Measurements from ENCODE around the gene GET3. TPM values are rescaled to one million over a fixed set of nuclear protein-coding genes. Genes with fewer than 3 reads are reported as not detected.
"Not testable (repeated sequence)": the region's sequence is repeated elsewhere in the genome, so short reads cannot be mapped to it uniquely, and the experiment has no call there.

GET3 gene
- total RNA-seq, 4 donors from 2014 or later: 52.6 to 85.1 (median 70.5) TPM

GRCh38 chr19:12796146-12797071 is 59.1 kb downstream of the GET3 start:
- H3K27ac ChIP-seq: peak overlapping the region; percentile 20 to 47 (median 38)
- ATAC-seq (peak in 1 of 2 donors; percentile 9), DNase-seq (peak in 1 of 2 donors; percentile 66)
- no peaks in the 10 kb centered on the region for H3K27me3 ChIP-seq
- TF ChIP-seq POLR2A (IDR thresholded peaks at IDR 0.05) (no peak), CTCF (IDR thresholded peaks at IDR 0.05 in 4 of 5, conservative IDR thresholded peaks at IDR 0.05 in 1 of 5) (peak; percentile 93 to 98 (median 97))
- H3K36me3 ChIP-seq: peaks cover 0 to 22% of the 10 kb centered on the region in 2 donors
- intact Hi-C loops (cut with DNase I; ENCODE audit: low total_unique reads): loop anchor here (1.0 kb wide), 2 partner anchors 18 to 30 kb away; no protein-coding TSS in a partner anchor
- H3K4me3 ChIP-seq: no peak overlapping the region
- H3K9me3 ChIP-seq: no peaks in the 10 kb centered on the region
- peaks cover 16 to 24% of the 10 kb centered on the region in 2 donors for H3K4me1 ChIP-seq
- in situ Hi-C loops (cut with MboI; ENCODE audit: low sequenced_read_pairs in 4 of 4): loop anchor here in 2 of 4 donors (5.0 kb wide), 1 partner anchor 34 kb away; no protein-coding TSS in a partner anchor

- Histone ChIP-seq H3K36me3 (peaks cover 0 to 22% of the 10 kb centered on the region in 2 donors), H3K4me1 (peaks cover 16 to 27% of the 10 kb centered on the region in 2 donors), H3K9me3 (no peaks in the 10 kb centered on the region), H3K27me3 (no peaks in the 10 kb centered on the region), H3K4me3 (no peak overlapping the region), H3K27ac (peak overlapping the region in 1 of 4 donors; percentile 47)
- no peak for TF ChIP-seq CTCF (IDR thresholded peaks at IDR 0.05 in 4 of 5, conservative IDR thresholded peaks at IDR 0.05 in 1 of 5)
- TF ChIP-seq POLR2A (IDR thresholded peaks at IDR 0.05): no peak
- intact Hi-C loops (cut with DNase I; ENCODE audit: low total_unique reads): no loop called here
- in situ Hi-C loops (cut with MboI; ENCODE audit: low sequenced_read_pairs in 4 of 4): loop anchor here in 2 of 4 donors (5.0 kb wide), 1 partner anchor 35 kb away; no protein-coding TSS in a partner anchor
- DNase-seq: no peak
- no peak for ATAC-seq
Observed at GRCh38 chr19:12797141-12797587, 59.9 kb downstream of the GET3 start.

- H3K9me3 ChIP-seq; ATAC-seq; intact Hi-C loops (cut with DNase I; ENCODE audit: low total_unique reads); H3K27me3 ChIP-seq; DNase-seq; H3K4me3 ChIP-seq; H3K27ac ChIP-seq: not testable (repeated sequence)
- in situ Hi-C loops (cut with MboI; ENCODE audit: low sequenced_read_pairs in 4 of 4): loop anchor here in 2 of 4 donors (5.0 kb wide), 1 partner anchor 35 kb away; no protein-coding TSS in a partner anchor
- H3K4me1 ChIP-seq: peaks cover 19 to 31% of the 10 kb centered on the region in 2 donors
- H3K36me3 ChIP-seq: peaks cover 0 to 22% of the 10 kb centered on the region in 2 donors
Observed at GRCh38 chr19:12797607-12798006, 60.3 kb downstream of the GET3 start.

Small RNA genes lying within 50 kb of the gene (microRNA-seq; reads per million reads assigned to microRNA genes)
- 0 reads per million in 2 donors for gene MIR5684 (ENCODE audit: borderline replicate concordance in 2 of 2)

Other genes starting within 250 kb of the GET3 start
- gene ZNF564, start 186.0 kb upstream of the GET3 start, total RNA-seq: 1 to 10 TPM; 3.3 to 5.0 (median 4.5) TPM
- gene ZNF490, start 126.7 kb upstream of the GET3 start, total RNA-seq: 1 to 10 TPM; 2.5 to 4.9 (median 2.9) TPM
- 10 to 100 TPM in 1 of 4 donors, 1 to 10 TPM in 3; 7.6 to 10.9 (median 8.8) TPM for gene ZNF791, start 126.6 kb upstream of the GET3 start, total RNA-seq
- gene MAN2B1, start 70.8 kb upstream of the GET3 start, total RNA-seq: 10 to 100 TPM; 18.0 to 34.2 (median 29.3) TPM
- gene WDR83, start 70.7 kb upstream of the GET3 start, total RNA-seq: 1 to 10 TPM; 2.2 to 8.4 (median 3.7) TPM
- gene DHPS, start 55.6 kb upstream of the GET3 start, total RNA-seq: 100 to 1,000 TPM; 115 to 184 (median 127) TPM
- gene GNG14, start 49.5 kb upstream of the GET3 start, total RNA-seq: not detected
- gene FBXW9, start 40.9 kb upstream of the GET3 start, total RNA-seq: 1 to 10 TPM; 2.5 to 5.8 (median 3.3) TPM
- gene TNPO2, start 13.6 kb upstream of the GET3 start, total RNA-seq: 10 to 100 TPM; 32.1 to 49.9 (median 42.0) TPM
- gene TRIR, start 2.8 kb upstream of the GET3 start, total RNA-seq: 100 to 1,000 TPM; 260 to 354 (median 297) TPM
- under 1 TPM in 1 of 4 donors, not detected in 3; 0.63 TPM for gene BEST2, start 14.3 kb downstream of the GET3 start, total RNA-seq
- gene HOOK2, start 38.1 kb downstream of the GET3 start, total RNA-seq: 10 to 100 TPM; 12.3 to 23.4 (median 17.6) TPM
- 100 to 1,000 TPM in 2 of 4 donors, 10 to 100 TPM in 2; 59.0 to 200 (median 128) TPM for gene JUNB, start 54.0 kb downstream of the GET3 start, total RNA-seq
- 100 to 1,000 TPM; 357 to 551 (median 406) TPM for gene PRDX2, start 64.3 kb downstream of the GET3 start, total RNA-seq
- not detected for gene THSD8, start 64.6 kb downstream of the GET3 start, total RNA-seq
- 1 to 10 TPM; 1.0 to 3.9 (median 2.4) TPM for gene RNASEH2A, start 69.1 kb downstream of the GET3 start, total RNA-seq
- gene RTBDN, start 97.1 kb downstream of the GET3 start, total RNA-seq: not detected
- not detected for gene MAST1, start 101.0 kb downstream of the GET3 start, total RNA-seq
- 10 to 100 TPM; 11.9 to 44.3 (median 15.4) TPM for gene DNASE2, start 144.0 kb downstream of the GET3 start, total RNA-seq
- not detected for gene KLF1, start 149.7 kb downstream of the GET3 start, total RNA-seq
- gene GCDH, start 153.7 kb downstream of the GET3 start, total RNA-seq: 10 to 100 TPM; 35.6 to 83.8 (median 54.1) TPM
- gene SYCE2, start 181.8 kb downstream of the GET3 start, total RNA-seq: not detected
- gene FARSA, start 196.2 kb downstream of the GET3 start, total RNA-seq: 10 to 100 TPM; 40.7 to 68.8 (median 62.3) TPM
- 100 to 1,000 TPM; 110 to 195 (median 135) TPM for gene CALR, start 201.1 kb downstream of the GET3 start, total RNA-seq
- 100 to 1,000 TPM; 618 to 949 (median 780) TPM for gene RAD23A, start 208.4 kb downstream of the GET3 start, total RNA-seq
- 10 to 100 TPM; 50.7 to 71.0 (median 61.4) TPM for gene GADD45GIP1, start 219.7 kb downstream of the GET3 start, total RNA-seq
- gene DAND5, start 232.1 kb downstream of the GET3 start, total RNA-seq: not detected